PFSK-1 (cell line): ENCODE results near the gene PRKAG2.

Experiments used
- POLR2AphosphoS5 ChIP-seq: IDR thresholded peaks from 2 replicates; pipeline ENCODE4 v1.6.1; 2012; ENCODE audit warnings: low read depth, mild to moderate bottlenecking, control low read depth, low read length, moderate library complexity
- REST ChIP-seq, 2 experiments: IDR thresholded peaks; 2 replicates each; pipeline versions ENCODE4 v1.6.1 to v1.8.0; 2011 to 2012; ENCODE audit warnings: low read depth in 2 of 2, low read length in 2 of 2, control low read depth in 1 of 2, inconsistent platforms in 1 of 2, mild to moderate bottlenecking in 1 of 2, moderate library complexity in 1 of 2; ENCODE audit not compliant: insufficient read depth in 1 of 2
- TAF1 ChIP-seq: IDR thresholded peaks from 2 replicates; pipeline ENCODE4 v1.6.1; 2012; ENCODE audit warnings: low read length, control low read depth, borderline replicate concordance; ENCODE audit not compliant: insufficient read depth

DNA sequence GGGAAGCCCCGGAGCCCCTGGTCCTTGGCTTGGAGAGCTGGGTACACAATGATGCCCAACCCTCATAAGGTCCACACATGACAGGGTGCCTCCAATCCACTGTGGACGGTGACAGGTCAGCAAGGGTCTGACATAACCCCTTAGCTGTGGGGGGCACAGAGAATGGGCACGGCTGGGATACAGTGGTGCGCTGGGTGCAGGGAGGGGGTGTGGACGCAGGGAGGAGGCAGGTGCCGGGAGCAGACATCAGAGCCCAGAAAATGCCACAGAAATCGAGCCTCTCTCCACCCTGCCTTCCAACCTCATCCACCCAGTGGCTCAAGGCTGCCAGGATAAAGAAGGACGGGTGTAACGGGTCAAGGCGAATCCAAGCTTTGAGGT, 179.4 kb downstream of the PRKAG2 start:
- TF ChIP-seq POLR2AphosphoS5 (no peak), REST (IDR thresholded peaks at IDR 0.05; ENCODE audit: insufficient read depth in 1 of 2, low read depth in 2 of 2, low read length in 2 of 2) (no peak), TAF1 (no peak)
